HEK293 (cell line): ENCODE data around the gene KRTAP2-3.

ENCODE experiments used
- BCL11A ChIP-seq: fragments of 450-650 bp; formaldehyde crosslinking; IDR thresholded peaks from 2 replicates; pipeline ENCODE4 v1.5.1; 2016; ENCODE audit warnings: low read depth, missing biosample characterization, missing genetic modification characterization
- HOXC10 ChIP-seq: sonication (generic); formaldehyde crosslinking; IDR thresholded peaks from 2 replicates; pipeline ENCODE4 v1.8.1; 2023; ENCODE audit warnings: mild to moderate bottlenecking, missing genetic modification reagents
- KLF16 ChIP-seq: fragments of 450-650 bp; formaldehyde crosslinking; IDR thresholded peaks from 2 replicates; pipeline ENCODE4 v1.5.1; 2017; ENCODE audit warnings: missing biosample characterization, missing genetic modification characterization
- PBX3 ChIP-seq: sonication (generic); formaldehyde crosslinking; IDR thresholded peaks from 2 replicates; pipeline ENCODE4 v1.8.1; 2022; ENCODE audit warnings: mild to moderate bottlenecking, moderate library complexity, missing genetic modification reagents
- TCF7L2 ChIP-seq: IDR thresholded peaks from 2 replicates; pipeline ENCODE4 v1.6.1; 2011; ENCODE audit warnings: low read depth, mild to moderate bottlenecking, inconsistent platforms, low read length, moderate library complexity, borderline replicate concordance
- ZFP37 ChIP-seq: fragments of 450-650 bp; formaldehyde crosslinking; IDR thresholded peaks from 2 replicates; pipeline ENCODE4 v1.5.1; 2016; ENCODE audit warnings: missing biosample characterization, missing genetic modification characterization
- ZNF10 ChIP-seq: fragments of 450-650 bp; formaldehyde crosslinking; IDR thresholded peaks from 2 replicates; pipeline ENCODE4 v1.5.1; 2017; ENCODE audit warnings: missing biosample characterization, missing genetic modification characterization
- ZNF274 ChIP-seq, 2 experiments: fragments of 200-500 bp in 1 of 2; fragments of 450-650 bp in 1 of 2; sonication (Bioruptor generic) in 1 of 2; formaldehyde crosslinking in 1 of 2; IDR thresholded peaks; 2 replicates each; pipeline versions ENCODE4 v1.5.1 to v1.6.1; 2014 to 2016; ENCODE audit warnings: borderline replicate concordance in 1 of 2, inconsistent platforms in 1 of 2, low read length in 1 of 2, missing biosample characterization in 1 of 2, missing genetic modification characterization in 1 of 2
- ZNF404 ChIP-seq: fragments of 450-650 bp; formaldehyde crosslinking; IDR thresholded peaks from 2 replicates; pipeline ENCODE4 v1.5.1; 2017; ENCODE audit warnings: missing biosample characterization, missing genetic modification characterization
- TF ChIP-seq, protein P1 (sequence below): fragments of 450-650 bp; formaldehyde crosslinking; IDR thresholded peaks from 2 replicates; pipeline ENCODE4 v1.5.1; 2016; ENCODE audit warnings: missing biosample characterization, missing genetic modification characterization
- TF ChIP-seq, protein P2 (sequence below): fragments of 450-650 bp; IDR thresholded peaks from 2 replicates; pipeline ENCODE4 v1.5.1; 2018; ENCODE audit warnings: missing biosample characterization, missing genetic modification characterization

DNA sequence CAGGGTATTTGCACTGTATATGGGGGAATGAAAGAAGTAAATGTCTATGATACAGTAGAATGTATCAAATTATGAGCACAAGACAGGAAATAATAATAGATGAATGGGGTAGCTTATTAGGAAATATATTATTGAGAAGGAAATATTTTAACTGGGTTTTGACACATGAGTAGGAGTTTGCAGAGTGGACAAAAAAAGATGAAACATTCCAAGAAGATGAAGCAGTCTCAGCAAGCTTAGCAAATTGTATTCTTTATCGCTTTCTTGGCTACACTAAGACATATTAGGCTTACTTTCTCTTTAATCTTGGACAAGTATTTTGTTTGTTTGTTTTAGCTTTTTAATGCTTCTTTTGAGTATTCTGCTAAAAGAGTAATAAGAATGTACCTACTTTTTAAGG is 44.0 kb upstream of the KRTAP2-3 start:
- no peak for TF ChIP-seq PBX3 (CRISPR knock-in tag)
- TF ChIP-seq BCL11A (tag by site-specific recombination) = no peak
- TF ChIP-seq ZFP37 (tag by site-specific recombination) = no peak
- TF ChIP-seq, protein P1, sequence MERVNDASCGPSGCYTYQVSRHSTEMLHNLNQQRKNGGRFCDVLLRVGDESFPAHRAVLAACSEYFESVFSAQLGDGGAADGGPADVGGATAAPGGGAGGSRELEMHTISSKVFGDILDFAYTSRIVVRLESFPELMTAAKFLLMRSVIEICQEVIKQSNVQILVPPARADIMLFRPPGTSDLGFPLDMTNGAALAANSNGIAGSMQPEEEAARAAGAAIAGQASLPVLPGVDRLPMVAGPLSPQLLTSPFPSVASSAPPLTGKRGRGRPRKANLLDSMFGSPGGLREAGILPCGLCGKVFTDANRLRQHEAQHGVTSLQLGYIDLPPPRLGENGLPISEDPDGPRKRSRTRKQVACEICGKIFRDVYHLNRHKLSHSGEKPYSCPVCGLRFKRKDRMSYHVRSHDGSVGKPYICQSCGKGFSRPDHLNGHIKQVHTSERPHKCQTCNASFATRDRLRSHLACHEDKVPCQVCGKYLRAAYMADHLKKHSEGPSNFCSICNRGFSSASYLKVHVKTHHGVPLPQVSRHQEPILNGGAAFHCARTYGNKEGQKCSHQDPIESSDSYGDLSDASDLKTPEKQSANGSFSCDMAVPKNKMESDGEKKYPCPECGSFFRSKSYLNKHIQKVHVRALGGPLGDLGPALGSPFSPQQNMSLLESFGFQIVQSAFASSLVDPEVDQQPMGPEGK (tag by site-specific recombination) = no peak
- no peak for TF ChIP-seq ZNF404 (tag by site-specific recombination)
- TF ChIP-seq HOXC10 (CRISPR knock-in tag) = no peak
- TF ChIP-seq, protein P2, sequence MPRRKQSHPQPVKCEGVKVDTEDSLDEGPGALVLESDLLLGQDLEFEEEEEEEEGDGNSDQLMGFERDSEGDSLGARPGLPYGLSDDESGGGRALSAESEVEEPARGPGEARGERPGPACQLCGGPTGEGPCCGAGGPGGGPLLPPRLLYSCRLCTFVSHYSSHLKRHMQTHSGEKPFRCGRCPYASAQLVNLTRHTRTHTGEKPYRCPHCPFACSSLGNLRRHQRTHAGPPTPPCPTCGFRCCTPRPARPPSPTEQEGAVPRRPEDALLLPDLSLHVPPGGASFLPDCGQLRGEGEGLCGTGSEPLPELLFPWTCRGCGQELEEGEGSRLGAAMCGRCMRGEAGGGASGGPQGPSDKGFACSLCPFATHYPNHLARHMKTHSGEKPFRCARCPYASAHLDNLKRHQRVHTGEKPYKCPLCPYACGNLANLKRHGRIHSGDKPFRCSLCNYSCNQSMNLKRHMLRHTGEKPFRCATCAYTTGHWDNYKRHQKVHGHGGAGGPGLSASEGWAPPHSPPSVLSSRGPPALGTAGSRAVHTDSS (tag by site-specific recombination) = no peak
- TF ChIP-seq KLF16 (tag by site-specific recombination) = no peak
- TF ChIP-seq ZNF274 (IDR thresholded peaks at IDR 0.05; ENCODE audit: low read length) = no peak
- TF ChIP-seq ZNF274 (tag by site-specific recombination; IDR thresholded peaks at IDR 0.05; ENCODE audit: borderline replicate concordance) = no peak
- TF ChIP-seq TCF7L2 = no peak
- no peak for TF ChIP-seq ZNF10 (tag by site-specific recombination)
